NCI-H345 (cell line): ENCODE data around the gene TBC1D14.

ENCODE experiments used
- DNase-seq: peaks from one replicate; lab custom pipeline; 2025; lab: John Stamatoyannopoulos, UW

The TBC1D14 gene

GRCh38 chr4:6953751-6954380 lies 44.2 kb downstream of the TBC1D14 start:
- DNase-seq, result peak; percentile 52

GRCh38 chr4:6955261-6955911 lies 45.8 kb downstream of the TBC1D14 start:
- no peak for DNase-seq

GRCh38 chr4:6956087-6956433 lies 46.4 kb downstream of the TBC1D14 start:
- no peak for DNase-seq

- DNase-seq, result no peak
These were observed 47.0 kb downstream of the TBC1D14 start for GRCh38 chr4:6956434-6957147.

- DNase-seq, result no peak
These were observed 47.5 kb downstream of the TBC1D14 start for GRCh38 chr4:6957148-6957520.

GRCh38 chr4:6957994-6958393 lies 48.4 kb downstream of the TBC1D14 start:
- DNase-seq, result no peak

- no peak for DNase-seq
These were observed 49.6 kb downstream of the TBC1D14 start for GRCh38 chr4:6959261-6959660.

- DNase-seq, result no peak
These were observed 50.5 kb downstream of the TBC1D14 start for GRCh38 chr4:6960154-6960553.

GRCh38 chr4:6960628-6961412 lies 51.2 kb downstream of the TBC1D14 start:
- no peak for DNase-seq

GRCh38 chr4:6961496-6962210 lies 52.0 kb downstream of the TBC1D14 start:
- no peak for DNase-seq

- peak; percentile 44 for DNase-seq
These were observed 52.8 kb downstream of the TBC1D14 start for GRCh38 chr4:6962211-6963041.

- no peak for DNase-seq
These were observed 53.5 kb downstream of the TBC1D14 start for GRCh38 chr4:6963139-6963611.

GRCh38 chr4:6964858-6965257 lies 55.2 kb downstream of the TBC1D14 start:
- no peak for DNase-seq

- DNase-seq, result no peak
These were observed 55.7 kb downstream of the TBC1D14 start for GRCh38 chr4:6965329-6965728.

GRCh38 chr4:6967846-6968340 lies 58.3 kb downstream of the TBC1D14 start:
- DNase-seq, result no peak

- no peak for DNase-seq
These were observed 58.9 kb downstream of the TBC1D14 start for GRCh38 chr4:6968496-6968895.

- DNase-seq, result no peak
These were observed 60.5 kb downstream of the TBC1D14 start for GRCh38 chr4:6969826-6970800.

GRCh38 chr4:6971536-6972374 lies 62.1 kb downstream of the TBC1D14 start:
- no peak for DNase-seq

GRCh38 chr4:6972375-6972650 lies 62.7 kb downstream of the TBC1D14 start:
- DNase-seq, result no peak
